Rectal smooth muscle tissue (tissue), 1 donor: ENCODE measurements around the gene KCNE3.

Experiments
- H3K27ac ChIP-seq: one replicate; pipeline ENCODE4 v1.7.0; 2013; ENCODE audit warnings: low read depth, low read length, inconsistent platforms
- H3K27me3 ChIP-seq: one replicate; pipeline ENCODE4 v1.7.0; 2013; ENCODE audit warnings: low read length; ENCODE audit not compliant: control insufficient read depth, insufficient read depth
- H3K36me3 ChIP-seq: one replicate; pipeline ENCODE4 v1.7.0; 2013; ENCODE audit warnings: low read length; ENCODE audit not compliant: control insufficient read depth, insufficient read depth
- H3K4me1 ChIP-seq: one replicate; pipeline ENCODE4 v1.7.0; 2013; ENCODE audit warnings: low read length; ENCODE audit not compliant: control insufficient read depth, insufficient read depth
- H3K4me3 ChIP-seq: one replicate; pipeline ENCODE4 v1.7.0; 2013; ENCODE audit warnings: low read length
- H3K9ac ChIP-seq: one replicate; pipeline ENCODE4 v1.7.0; 2013; ENCODE audit warnings: low read length

The KCNE3 gene

DNA sequence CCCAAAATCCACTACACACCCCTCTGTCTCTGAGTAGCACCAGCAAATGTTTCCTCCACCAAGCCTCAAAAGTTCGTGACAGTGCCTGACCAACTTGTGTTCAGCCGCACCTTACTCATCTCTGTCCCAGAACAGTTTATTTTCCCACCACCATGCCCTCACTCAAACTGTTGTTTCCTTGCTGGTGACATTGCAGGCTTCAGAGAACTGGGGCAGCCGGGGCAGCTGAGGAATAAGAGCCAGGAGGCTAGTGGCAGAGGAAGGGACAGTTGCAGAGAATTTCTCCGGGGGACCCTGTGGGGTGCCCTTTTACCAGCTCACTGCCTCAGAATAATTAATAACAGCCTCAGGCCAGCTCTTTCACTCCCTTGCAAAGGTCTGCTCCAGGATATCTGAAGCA, 709 bp upstream of the KCNE3 start:
- no peak overlapping the region for H3K9ac ChIP-seq
- H3K36me3 ChIP-seq: no peaks in the 10 kb centered on the region
- no peak overlapping the region for H3K27ac ChIP-seq
- no peaks in the 10 kb centered on the region for H3K27me3 ChIP-seq
- no peaks in the 10 kb centered on the region for H3K4me1 ChIP-seq
- H3K4me3 ChIP-seq: no peak overlapping the region

DNA sequence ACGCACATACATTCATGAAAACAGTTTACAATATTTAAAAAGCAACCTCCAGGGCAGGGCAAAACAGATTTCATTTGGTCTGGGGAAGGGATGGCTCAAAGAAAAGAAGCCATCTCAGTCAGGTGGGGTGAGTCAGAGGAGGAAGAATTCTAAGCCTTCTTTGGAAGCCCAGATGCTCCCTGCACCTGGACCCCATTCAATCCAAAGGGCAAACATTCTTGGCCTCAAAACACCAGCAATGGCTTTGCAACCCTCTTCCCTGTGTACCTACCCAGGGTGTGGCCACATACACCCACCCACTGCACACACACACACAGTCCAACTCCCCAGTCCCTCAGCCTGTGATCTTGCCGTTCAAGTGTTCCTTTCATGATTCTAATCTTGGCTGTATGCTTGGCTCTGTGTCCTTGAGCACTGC, 2.0 kb downstream of the KCNE3 start:
- Histone ChIP-seq H3K4me1 (peaks cover 3% of the 10 kb centered on the region), H3K27me3 (no peaks in the 10 kb centered on the region), H3K4me3 (no peak overlapping the region), H3K9ac (no peak overlapping the region), H3K36me3 (no peaks in the 10 kb centered on the region), H3K27ac (no peak overlapping the region)

DNA sequence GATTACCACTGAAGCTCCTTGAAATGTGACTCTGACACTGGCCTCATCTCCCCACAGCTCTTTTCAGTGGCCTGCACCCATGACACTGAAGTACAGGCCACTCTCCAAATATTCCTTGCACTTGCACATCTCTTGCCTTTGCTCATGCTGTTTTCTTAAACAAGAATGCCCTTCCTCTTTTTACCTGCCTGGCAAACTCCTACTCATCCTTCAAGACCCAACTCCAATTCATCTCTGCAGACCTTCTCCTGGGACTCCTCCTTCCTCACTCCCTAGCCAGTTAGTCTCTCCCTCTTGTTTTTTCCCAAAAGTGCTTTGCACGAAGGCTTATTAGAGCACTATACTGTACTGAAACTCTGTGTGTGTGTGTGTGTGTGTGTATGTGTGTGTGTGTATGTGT, 2.6 kb downstream of the KCNE3 start:
- Histone ChIP-seq H3K27me3 (no peaks in the 10 kb centered on the region), H3K4me3 (no peak overlapping the region), H3K4me1 (peaks cover 4% of the 10 kb centered on the region), H3K27ac (no peak overlapping the region), H3K9ac (no peak overlapping the region), H3K36me3 (no peaks in the 10 kb centered on the region)

DNA sequence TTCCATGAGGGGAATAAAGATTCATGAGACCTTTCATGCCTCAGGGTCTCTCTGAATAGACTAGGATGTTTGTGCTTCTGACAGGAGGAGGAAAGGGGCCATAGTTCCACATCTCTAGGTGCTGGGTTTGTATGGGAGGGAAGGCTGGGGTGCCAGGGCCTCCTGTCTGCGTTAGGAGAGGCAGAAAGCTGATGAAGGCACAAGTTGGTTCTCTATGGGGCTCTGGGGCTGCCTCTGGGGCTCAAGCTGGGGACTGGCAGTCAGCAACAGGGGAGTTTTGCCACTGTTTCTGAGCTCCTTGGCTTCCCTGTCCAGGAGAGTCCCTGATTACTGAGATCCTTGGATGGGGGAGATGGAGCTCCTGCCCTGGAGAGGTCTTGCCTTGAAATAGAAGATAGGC, 4.1 kb downstream of the KCNE3 start:
- H3K27me3 ChIP-seq: no peaks in the 10 kb centered on the region
- H3K27ac ChIP-seq: no peak overlapping the region
- H3K36me3 ChIP-seq: peaks cover 1% of the 10 kb centered on the region
- no peak overlapping the region for H3K9ac ChIP-seq
- H3K4me1 ChIP-seq: peaks cover 4% of the 10 kb centered on the region
- H3K4me3 ChIP-seq: no peak overlapping the region

DNA sequence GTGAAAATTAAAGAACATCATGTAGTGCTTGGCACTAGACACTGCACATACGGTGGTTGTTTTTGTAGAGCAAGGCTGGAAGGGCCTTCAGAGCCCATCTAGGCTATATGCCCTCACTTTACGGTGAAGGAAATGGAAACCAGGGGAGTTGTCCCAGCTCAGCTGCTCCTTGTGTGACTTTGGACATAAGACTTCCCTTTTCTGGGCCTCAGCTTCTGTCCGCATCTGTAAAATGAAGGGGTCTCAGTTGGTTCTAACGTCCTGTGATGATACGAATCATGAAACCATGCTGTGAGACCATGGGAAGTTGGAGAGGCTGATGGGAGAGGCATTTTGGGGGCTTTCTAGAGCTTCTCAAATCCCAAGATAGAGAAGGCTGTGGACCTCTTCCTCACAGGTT, 4.7 kb downstream of the KCNE3 start:
- Histone ChIP-seq H3K4me3 (no peak overlapping the region), H3K36me3 (peaks cover 2% of the 10 kb centered on the region), H3K9ac (no peak overlapping the region), H3K4me1 (peaks cover 4% of the 10 kb centered on the region), H3K27me3 (no peaks in the 10 kb centered on the region), H3K27ac (no peak overlapping the region)

DNA sequence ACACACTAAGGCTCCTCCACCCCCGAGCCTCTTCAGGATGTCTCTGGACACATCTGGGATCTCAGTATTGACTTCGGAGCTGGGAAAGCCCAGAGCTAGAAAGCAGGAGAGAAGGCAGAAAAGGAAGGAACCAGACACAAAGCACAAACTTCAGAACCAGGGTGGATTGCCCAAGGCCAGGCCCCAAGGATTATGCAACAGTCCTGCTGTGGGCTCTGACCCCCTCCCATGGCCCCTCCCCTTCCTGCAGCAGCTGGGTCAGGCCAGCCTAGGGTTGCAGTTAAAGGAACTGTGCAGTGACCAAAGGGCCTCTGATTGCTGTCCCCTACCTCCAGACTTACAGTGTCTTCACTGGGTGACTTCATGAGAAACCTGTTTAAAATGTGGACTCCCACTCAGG, 5.3 kb downstream of the KCNE3 start:
- peak overlapping the region; percentile 21 for H3K27ac ChIP-seq
- H3K36me3 ChIP-seq: peaks cover 2% of the 10 kb centered on the region
- peaks cover 4% of the 10 kb centered on the region for H3K4me1 ChIP-seq
- no peaks in the 10 kb centered on the region for H3K27me3 ChIP-seq
- H3K9ac ChIP-seq: no peak overlapping the region
- H3K4me3 ChIP-seq: no peak overlapping the region

DNA sequence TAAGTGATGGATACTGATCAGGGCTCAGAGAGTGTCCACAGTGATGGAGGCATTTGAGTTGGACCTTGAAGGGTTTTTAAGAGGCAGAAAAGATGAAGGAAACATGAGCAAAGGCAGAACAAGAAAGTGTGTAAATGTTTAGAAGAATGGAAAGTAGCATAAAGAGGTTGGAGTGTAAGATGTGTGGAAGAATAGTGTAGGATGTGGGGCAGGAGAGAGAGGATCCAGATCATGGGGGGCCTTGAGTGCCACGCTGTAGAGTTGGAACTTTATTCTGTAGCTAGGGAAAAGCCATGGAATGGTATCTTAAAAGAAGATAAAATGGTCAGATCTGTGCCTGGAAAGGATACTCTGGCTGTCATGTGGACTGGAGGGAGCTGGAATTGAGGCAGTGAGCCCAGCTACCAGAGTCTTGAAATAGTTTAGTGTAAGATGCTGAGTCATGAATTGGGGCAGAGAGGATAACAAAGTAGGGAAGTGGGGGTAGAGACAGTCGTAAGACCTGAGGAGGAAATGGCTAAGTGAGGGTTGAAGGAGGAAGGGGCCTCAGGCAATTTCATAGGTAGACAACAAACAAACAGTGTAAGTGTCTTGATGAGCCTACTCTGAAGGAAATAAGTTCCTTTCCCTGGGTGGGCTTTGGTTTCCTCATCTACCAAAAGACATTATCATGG, 6.7 kb downstream of the KCNE3 start:
- Histone ChIP-seq H3K4me3 (no peak overlapping the region), H3K4me1 (peaks cover 4% of the 10 kb centered on the region), H3K27me3 (no peaks in the 10 kb centered on the region), H3K36me3 (peaks cover 2% of the 10 kb centered on the region), H3K27ac (no peak overlapping the region), H3K9ac (no peak overlapping the region)

DNA sequence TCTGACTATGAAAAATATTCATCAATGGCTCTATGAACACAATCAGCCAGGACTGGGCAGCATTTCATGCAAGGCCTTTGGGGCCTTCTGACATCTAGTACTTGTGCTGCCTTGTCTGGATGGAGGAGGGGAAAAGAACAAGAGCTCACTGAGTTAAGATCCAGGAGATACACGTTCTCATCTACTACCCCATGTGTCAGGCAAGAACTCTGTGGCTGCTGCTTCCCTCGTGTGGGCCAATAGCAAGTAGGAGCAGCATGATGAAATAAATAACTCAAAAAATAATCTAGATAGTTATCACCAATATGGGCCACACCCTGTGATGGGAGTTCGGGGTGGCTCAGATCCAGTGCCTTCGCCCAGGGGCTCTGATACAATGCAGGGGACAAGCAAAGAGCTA, 7.3 kb downstream of the KCNE3 start:
- no peak overlapping the region for H3K9ac ChIP-seq
- H3K27ac ChIP-seq: no peak overlapping the region
- peaks cover 4% of the 10 kb centered on the region for H3K4me1 ChIP-seq
- H3K4me3 ChIP-seq: no peak overlapping the region
- H3K36me3 ChIP-seq: peaks cover 2% of the 10 kb centered on the region
- no peaks in the 10 kb centered on the region for H3K27me3 ChIP-seq

DNA sequence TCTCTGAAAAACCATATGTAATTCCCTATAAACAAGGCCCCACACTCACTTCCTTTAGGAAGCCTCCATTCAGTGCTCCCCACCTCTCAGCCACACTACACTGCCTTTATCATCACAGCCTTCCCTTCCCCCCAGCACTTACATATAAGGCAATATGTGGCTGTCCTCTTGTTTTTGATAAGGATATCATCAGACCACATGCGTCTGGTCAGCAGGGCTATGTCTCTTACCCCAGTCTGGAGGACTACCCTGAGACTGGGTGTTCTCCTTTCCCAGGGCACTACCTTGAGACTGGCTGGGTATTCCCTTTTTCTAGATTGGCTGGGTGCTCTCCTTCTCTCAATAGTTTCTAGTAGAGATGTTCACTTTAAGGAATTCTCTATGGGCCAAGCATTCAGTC, 7.8 kb downstream of the KCNE3 start:
- peaks cover 4% of the 10 kb centered on the region for H3K4me1 ChIP-seq
- H3K27me3 ChIP-seq: no peaks in the 10 kb centered on the region
- H3K27ac ChIP-seq: no peak overlapping the region
- H3K9ac ChIP-seq: no peak overlapping the region
- H3K36me3 ChIP-seq: peaks cover 2% of the 10 kb centered on the region
- no peak overlapping the region for H3K4me3 ChIP-seq

DNA sequence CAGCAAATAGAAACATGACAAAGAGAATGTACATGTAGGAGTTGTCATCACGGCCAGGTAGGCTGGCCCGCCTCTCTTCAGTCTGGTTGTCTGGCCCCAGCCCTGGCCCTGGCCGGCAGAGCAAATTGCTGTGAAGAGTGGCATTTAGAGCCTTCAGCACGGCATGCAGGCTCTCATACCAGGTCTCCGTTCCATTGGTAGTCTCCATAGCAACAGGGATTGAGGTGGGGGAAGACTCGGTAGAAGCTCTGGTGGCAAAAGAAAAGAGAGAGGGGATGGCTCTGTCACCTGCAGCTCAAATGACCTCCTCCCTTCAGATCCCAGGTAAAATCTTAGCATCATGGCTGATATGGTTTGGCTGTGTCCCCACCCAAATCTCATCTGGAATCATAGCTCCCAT, 10.0 kb downstream of the KCNE3 start:
- peaks cover 2% of the 10 kb centered on the region for H3K36me3 ChIP-seq
- no peaks in the 10 kb centered on the region for H3K27me3 ChIP-seq
- peaks cover 4% of the 10 kb centered on the region for H3K4me1 ChIP-seq
- no peak overlapping the region for H3K4me3 ChIP-seq
- no peak overlapping the region for H3K9ac ChIP-seq
- no peak overlapping the region for H3K27ac ChIP-seq

DNA sequence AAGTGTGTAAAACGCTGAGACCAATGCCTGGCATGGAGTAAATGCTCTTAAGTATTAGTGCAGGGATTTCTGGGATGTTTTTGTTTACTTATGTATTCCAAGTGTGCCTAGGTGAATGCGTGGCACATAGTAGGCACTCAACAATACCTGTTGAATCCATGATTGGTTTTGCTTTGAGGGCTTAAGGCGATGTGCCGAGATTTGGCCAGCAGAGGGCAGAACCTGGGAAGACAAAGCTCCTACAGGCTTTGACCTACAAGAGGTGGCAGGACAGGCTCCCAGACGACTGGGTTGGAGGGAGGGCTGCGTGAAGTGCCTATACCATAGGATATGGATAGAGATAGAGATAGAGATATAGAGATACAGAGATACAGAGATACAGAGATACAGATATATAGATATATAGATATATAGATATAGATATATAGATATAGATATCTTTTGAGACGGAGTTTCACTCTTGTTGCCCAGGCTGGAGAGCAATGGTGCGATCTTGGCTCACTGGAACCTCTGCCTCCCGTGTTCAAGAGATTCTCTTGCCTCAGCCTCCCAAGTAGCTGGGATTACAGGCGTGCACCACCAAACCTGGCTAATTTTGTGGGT, 13.9 kb downstream of the KCNE3 start:
- Histone ChIP-seq H3K27me3 (no peaks in the 10 kb centered on the region), H3K9ac (no peak overlapping the region), H3K36me3 (peaks cover 2% of the 10 kb centered on the region), H3K27ac (no peak overlapping the region), H3K4me3 (no peak overlapping the region), H3K4me1 (no peaks in the 10 kb centered on the region)

DNA sequence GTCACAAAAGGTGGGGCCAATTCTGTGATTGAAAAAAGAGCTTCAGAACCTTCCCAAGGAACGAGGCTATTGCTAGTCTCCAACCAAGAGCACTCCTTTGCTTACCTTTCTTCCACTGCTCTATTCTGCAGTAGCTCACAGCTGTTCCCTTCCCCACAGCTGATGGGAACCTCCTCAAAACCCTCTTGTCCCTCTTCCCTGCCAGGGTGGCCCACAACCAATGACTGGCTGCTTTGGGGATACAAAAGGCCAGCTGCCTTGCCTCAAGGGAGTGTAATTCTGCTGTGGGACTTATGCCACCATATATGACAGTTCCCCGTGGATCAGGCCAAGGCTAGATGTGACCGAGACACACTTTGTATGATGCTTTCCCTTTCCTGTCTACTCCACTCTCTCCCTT, 15.0 kb downstream of the KCNE3 start:
- H3K36me3 ChIP-seq: no peaks in the 10 kb centered on the region
- no peak overlapping the region for H3K27ac ChIP-seq
- H3K9ac ChIP-seq: no peak overlapping the region
- H3K27me3 ChIP-seq: no peaks in the 10 kb centered on the region
- no peaks in the 10 kb centered on the region for H3K4me1 ChIP-seq
- H3K4me3 ChIP-seq: no peak overlapping the region

DNA sequence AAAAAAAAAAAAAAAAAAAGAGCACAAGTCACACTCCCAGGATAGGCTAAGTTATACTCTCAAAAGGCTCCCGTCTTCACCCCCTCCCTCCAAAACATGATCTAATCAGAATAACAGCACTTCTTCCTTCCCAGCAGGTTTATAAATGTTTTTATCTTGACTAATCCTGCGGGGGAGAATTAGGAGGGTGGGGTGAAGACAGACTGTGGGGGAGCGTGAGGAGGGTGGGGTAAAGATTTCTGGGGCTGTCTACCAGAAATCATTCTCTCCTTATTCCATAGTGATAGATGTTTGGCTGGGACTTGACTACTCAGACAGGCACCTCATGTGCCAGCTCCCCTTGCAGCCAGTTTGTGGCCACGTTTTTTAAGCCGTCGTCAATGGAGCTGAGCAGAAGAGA, 17.0 kb downstream of the KCNE3 start:
- Histone ChIP-seq H3K36me3 (no peaks in the 10 kb centered on the region), H3K4me1 (no peaks in the 10 kb centered on the region), H3K4me3 (no peak overlapping the region), H3K27ac (no peak overlapping the region), H3K27me3 (no peaks in the 10 kb centered on the region), H3K9ac (no peak overlapping the region)
